Calu3 (cell line): ENCODE results near the gene ATP2B1. TPM values are rescaled to one million over a fixed set of nuclear protein-coding genes. Genes with fewer than 3 reads are reported as not detected.

Experiments used
- BruUV-seq: library from RNA; stranded (reverse); fragments of 400-500 nt; replicated peaks from 2 replicates; lab custom pipeline; 2021; lab: Mats Ljungman, UMichigan
- CTCF ChIA-PET: fragments of 300-600 bp; sonication (Branson Sonifier 250); formaldehyde crosslinking; loops from one replicate; lab custom pipeline; 2022; ENCODE audit warnings: antibody characterized with exemption; lab: Charles Lee
- DNase-seq: peaks from one replicate; pipeline ENCODE4 v3.0.0; 2022
- H3K27ac Mint-ChIP-seq: one replicate; pipeline ENCODE4 v1.8.0; 2022; ENCODE audit warnings: mixed read lengths; ENCODE audit not compliant: unreplicated experiment
- H3K27me3 Mint-ChIP-seq: one replicate; pipeline ENCODE4 v1.8.0; 2022; ENCODE audit warnings: mixed read lengths; ENCODE audit not compliant: unreplicated experiment
- H3K36me3 Mint-ChIP-seq: one replicate; pipeline ENCODE4 v1.8.0; 2022; ENCODE audit warnings: mild to moderate bottlenecking, moderate library complexity, mixed read lengths; ENCODE audit not compliant: insufficient read depth, unreplicated experiment
- H3K4me1 Mint-ChIP-seq: one replicate; pipeline ENCODE4 v1.8.0; 2022; ENCODE audit warnings: mild to moderate bottlenecking, low read depth, mixed read lengths; ENCODE audit not compliant: unreplicated experiment
- H3K4me3 Mint-ChIP-seq: one replicate; pipeline ENCODE4 v1.8.0; 2022; ENCODE audit warnings: mild to moderate bottlenecking, low read depth, moderate library complexity, mixed read lengths; ENCODE audit not compliant: unreplicated experiment
- H3K9me3 Mint-ChIP-seq: one replicate; pipeline ENCODE4 v1.8.0; 2022; ENCODE audit warnings: low read depth, mixed read lengths; ENCODE audit not compliant: unreplicated experiment
- intact Hi-C: fragments of 100-400 bp; cut with micrococcal nuclease; formaldehyde crosslinking; loops from one replicate; pipeline ENCODE4 v1.10.0; 2022; ENCODE audit not compliant: unreplicated experiment
- total RNA-seq: library from RNA; stranded (reverse); gene quantifications from 2 replicates; pipeline ENCODE4 v1.2.3, GENCODE V29; 2022
- TF ChIP-seq, protein P1 (sequence below): fragments of 200-600 bp; IDR thresholded peaks from one replicate; pipeline ENCODE4 v1.8.0; 2022; ENCODE audit warnings: antibody characterized with exemption; ENCODE audit not compliant: unreplicated experiment

ATP2B1 gene
- total RNA-seq, 1 experiment from 2014 or later = 73.6 TPM

DNA sequence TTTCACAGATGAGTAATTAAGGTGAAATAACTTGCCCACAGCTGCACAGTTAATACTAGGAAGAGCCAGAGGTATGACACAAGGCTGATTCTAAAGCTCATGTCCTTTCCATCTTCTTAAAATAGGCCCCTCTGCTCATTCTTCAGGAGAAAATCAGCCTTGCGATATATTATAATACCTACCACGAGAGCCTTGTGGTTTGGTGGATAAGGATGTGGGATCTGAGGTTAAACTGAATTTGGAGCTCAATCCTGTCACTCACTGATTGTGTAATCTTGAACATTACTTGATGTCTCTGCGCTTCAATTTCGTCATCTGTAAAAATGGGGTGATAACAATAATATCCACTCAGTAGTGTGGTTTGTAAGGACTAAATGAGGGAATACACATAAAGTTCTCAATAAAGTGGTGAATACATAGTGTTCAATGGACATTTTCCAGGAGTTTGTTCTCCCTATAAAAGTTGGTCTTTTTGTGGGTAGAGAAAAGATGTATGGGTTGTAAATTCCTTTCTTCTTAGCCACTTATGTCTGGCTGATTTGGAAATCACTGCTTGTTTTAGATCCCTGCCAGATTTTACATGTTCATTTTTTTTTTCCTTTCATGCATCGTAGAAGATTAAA lies 25.1 kb upstream of the ATP2B1 start:
- CTCF ChIA-PET = no interaction called here
- no peaks in the 10 kb centered on the region for H3K9me3 Mint-ChIP-seq
- TF ChIP-seq, protein P1, sequence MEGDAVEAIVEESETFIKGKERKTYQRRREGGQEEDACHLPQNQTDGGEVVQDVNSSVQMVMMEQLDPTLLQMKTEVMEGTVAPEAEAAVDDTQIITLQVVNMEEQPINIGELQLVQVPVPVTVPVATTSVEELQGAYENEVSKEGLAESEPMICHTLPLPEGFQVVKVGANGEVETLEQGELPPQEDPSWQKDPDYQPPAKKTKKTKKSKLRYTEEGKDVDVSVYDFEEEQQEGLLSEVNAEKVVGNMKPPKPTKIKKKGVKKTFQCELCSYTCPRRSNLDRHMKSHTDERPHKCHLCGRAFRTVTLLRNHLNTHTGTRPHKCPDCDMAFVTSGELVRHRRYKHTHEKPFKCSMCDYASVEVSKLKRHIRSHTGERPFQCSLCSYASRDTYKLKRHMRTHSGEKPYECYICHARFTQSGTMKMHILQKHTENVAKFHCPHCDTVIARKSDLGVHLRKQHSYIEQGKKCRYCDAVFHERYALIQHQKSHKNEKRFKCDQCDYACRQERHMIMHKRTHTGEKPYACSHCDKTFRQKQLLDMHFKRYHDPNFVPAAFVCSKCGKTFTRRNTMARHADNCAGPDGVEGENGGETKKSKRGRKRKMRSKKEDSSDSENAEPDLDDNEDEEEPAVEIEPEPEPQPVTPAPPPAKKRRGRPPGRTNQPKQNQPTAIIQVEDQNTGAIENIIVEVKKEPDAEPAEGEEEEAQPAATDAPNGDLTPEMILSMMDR = no peak
- no TSS peak for BruUV-seq
- H3K27me3 Mint-ChIP-seq = no peaks in the 10 kb centered on the region
- no peaks in the 10 kb centered on the region for H3K36me3 Mint-ChIP-seq
- no peak overlapping the region for H3K4me3 Mint-ChIP-seq
- H3K27ac Mint-ChIP-seq = no peak overlapping the region
- no peak for DNase-seq
- H3K4me1 Mint-ChIP-seq = peaks cover 10% of the 10 kb centered on the region
- intact Hi-C loops = no loop called here

DNA sequence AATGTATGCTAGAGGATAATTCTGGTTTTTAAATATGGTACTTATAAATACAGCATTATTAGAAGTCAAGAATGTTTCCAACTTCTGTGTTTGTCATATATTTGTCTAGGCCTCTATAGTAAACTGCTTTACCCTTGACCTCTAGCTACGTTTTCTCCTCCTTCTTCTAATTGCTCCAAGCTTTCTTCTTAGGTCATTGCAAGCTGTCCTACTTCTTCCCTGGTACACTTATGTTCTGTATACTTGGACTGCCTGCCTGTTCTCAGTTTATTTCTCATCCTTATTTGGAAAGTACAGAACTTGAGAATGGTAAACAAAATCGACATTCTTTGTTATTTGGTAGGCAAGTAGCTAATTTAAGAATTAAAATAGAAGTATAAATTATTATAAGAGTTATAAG lies 23.9 kb upstream of the ATP2B1 start:
- BruUV-seq = no TSS peak
- CTCF ChIA-PET = no interaction called here
- H3K4me1 Mint-ChIP-seq = peaks cover 10% of the 10 kb centered on the region
- TF ChIP-seq, protein P1 = no peak
- H3K9me3 Mint-ChIP-seq = no peaks in the 10 kb centered on the region
- no peak overlapping the region for H3K4me3 Mint-ChIP-seq
- no peaks in the 10 kb centered on the region for H3K36me3 Mint-ChIP-seq
- H3K27ac Mint-ChIP-seq = no peak overlapping the region
- intact Hi-C loops = no loop called here
- H3K27me3 Mint-ChIP-seq = no peaks in the 10 kb centered on the region
- DNase-seq = no peak

DNA sequence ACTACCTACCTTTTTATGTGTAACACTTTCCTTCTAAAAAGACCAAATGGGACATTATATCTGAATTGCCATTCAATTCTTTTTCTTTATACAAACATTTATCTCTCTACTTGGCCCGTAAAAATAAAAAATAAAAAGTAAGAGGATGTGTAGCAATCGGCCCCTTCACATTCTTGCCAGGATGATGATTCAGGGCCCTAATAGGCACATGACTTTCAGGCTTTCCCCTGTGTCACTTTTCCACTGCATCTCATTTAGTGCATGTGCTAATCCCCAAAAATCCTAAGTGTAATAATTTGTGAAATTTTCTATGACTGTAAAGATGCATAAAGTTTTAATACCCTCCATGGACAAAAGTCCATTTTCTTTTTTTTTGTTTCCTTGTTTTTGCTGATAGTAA lies 23.0 kb upstream of the ATP2B1 start:
- TF ChIP-seq, protein P1 = no peak
- no peaks in the 10 kb centered on the region for H3K36me3 Mint-ChIP-seq
- BruUV-seq = no TSS peak
- H3K27me3 Mint-ChIP-seq = no peaks in the 10 kb centered on the region
- intact Hi-C loops = no loop called here
- H3K4me3 Mint-ChIP-seq = no peak overlapping the region
- H3K4me1 Mint-ChIP-seq = peaks cover 10% of the 10 kb centered on the region
- no peaks in the 10 kb centered on the region for H3K9me3 Mint-ChIP-seq
- DNase-seq = no peak
- CTCF ChIA-PET = no interaction called here
- H3K27ac Mint-ChIP-seq = no peak overlapping the region

DNA sequence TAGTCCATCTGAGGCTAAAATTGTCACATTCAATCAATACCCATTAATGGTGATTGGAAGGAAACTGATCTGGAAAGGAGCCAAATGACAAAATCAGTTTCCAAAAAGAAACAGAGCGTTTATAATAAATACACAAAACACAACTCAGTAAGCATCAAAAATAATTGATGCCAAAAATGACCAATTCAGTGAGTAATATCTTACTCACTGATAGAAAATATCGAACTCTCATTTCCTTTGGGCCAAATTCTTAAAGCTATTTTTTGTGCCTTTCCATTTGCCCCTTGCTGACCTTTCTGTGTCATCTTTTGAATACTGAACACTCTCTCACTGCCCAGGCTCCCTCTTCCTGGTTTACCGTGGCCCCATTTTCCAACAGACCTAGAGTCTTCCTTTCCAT lies 22.5 kb upstream of the ATP2B1 start:
- CTCF ChIA-PET = no interaction called here
- H3K4me1 Mint-ChIP-seq = peaks cover 10% of the 10 kb centered on the region

More for the DNA sequence above, 22.5 kb upstream of the ATP2B1 start:
- Mint-ChIP-seq H3K27me3 (no peaks in the 10 kb centered on the region), H3K36me3 (no peaks in the 10 kb centered on the region), H3K4me3 (no peak overlapping the region), H3K9me3 (no peaks in the 10 kb centered on the region), H3K27ac (no peak overlapping the region)
- DNase-seq = no peak
- intact Hi-C loops = no loop called here
- TF ChIP-seq, protein P1 = no peak
- BruUV-seq = no TSS peak
